ENCODE measurements around the gene RPL13. TPM values are rescaled to one million over a fixed set of nuclear protein-coding genes. Genes with fewer than 3 reads are reported as not detected.

RPL13 gene
- total RNA-seq, 6 donors from 2014 or later: 1,332 to 3,837 (median 2,323) TPM

GRCh38 chr16:89545831-89546574, 14.5 kb upstream of the RPL13 start:
- peaks cover 30 to 80% (median 62%) of the 10 kb centered on the region in 4 donors for H3K36me3 ChIP-seq
- 75 to 76% methylated on average over 19 to 26 of the region's 26 CpGs for WGBS, 2 donors
- peak in 1 of 2 donors; percentile 79 for DNase-seq

GRCh38 chr16:89546781-89547180, 13.7 kb upstream of the RPL13 start:
- peak in 1 of 2 donors; percentile 30 for ATAC-seq (ENCODE audit: low FRiP score in 2 of 2)
- Histone ChIP-seq H3K27ac (no peak overlapping the region), H3K27me3 (no peaks in the 10 kb centered on the region), H3K9me3 (no peaks in the 10 kb centered on the region), H3K4me1 (peaks cover 0 to 6% (median 3%) of the 10 kb centered on the region in 4 donors), H3K36me3 (peaks cover 33 to 81% (median 66%) of the 10 kb centered on the region in 4 donors), H3K4me3 (no peak overlapping the region)
- DNase-seq: no peak
- TF ChIP-seq POLR2A (IDR thresholded peaks at IDR 0.05) (no peak), POLR2AphosphoS5 (IDR thresholded peaks at IDR 0.05) (no peak), EP300 (IDR thresholded peaks at IDR 0.05) (no peak), CTCF (IDR thresholded peaks at IDR 0.05) (no peak)
- WGBS, 2 donors: 89 to 95% methylated on average over 14 to 19 of the region's 19 CpGs

More at GRCh38 chr16:89545831-89546574, 14.5 kb upstream of the RPL13 start:
- H3K27me3 ChIP-seq: no peaks in the 10 kb centered on the region
- TF ChIP-seq CTCF (IDR thresholded peaks at IDR 0.05): no peak
- TF ChIP-seq POLR2AphosphoS5 (IDR thresholded peaks at IDR 0.05): no peak
- TF ChIP-seq EP300 (IDR thresholded peaks at IDR 0.05): no peak
- no peak for TF ChIP-seq POLR2A (IDR thresholded peaks at IDR 0.05)
- H3K9me3 ChIP-seq: no peaks in the 10 kb centered on the region
- no peak overlapping the region for H3K4me3 ChIP-seq
- peaks cover 0 to 6% (median 3%) of the 10 kb centered on the region in 4 donors for H3K4me1 ChIP-seq
- peak in 1 of 2 donors; percentile 55 for ATAC-seq (ENCODE audit: low FRiP score in 2 of 2)
- H3K27ac ChIP-seq: no peak overlapping the region

GRCh38 chr16:89547291-89547690, 13.2 kb upstream of the RPL13 start:
- TF ChIP-seq POLR2AphosphoS5 (IDR thresholded peaks at IDR 0.05): no peak
- no peak for TF ChIP-seq EP300 (IDR thresholded peaks at IDR 0.05)
- no peak for TF ChIP-seq POLR2A (IDR thresholded peaks at IDR 0.05)
- H3K36me3 ChIP-seq: peaks cover 32 to 82% (median 68%) of the 10 kb centered on the region in 4 donors
- no peaks in the 10 kb centered on the region for H3K27me3 ChIP-seq
- H3K9me3 ChIP-seq: no peaks in the 10 kb centered on the region
- ATAC-seq (ENCODE audit: low FRiP score in 2 of 2) (no peak), DNase-seq (no peak)
- H3K27ac ChIP-seq: no peak overlapping the region
- 95 to 96% methylated on average over 17 of the region's 17 CpGs for WGBS, 2 donors
- H3K4me3 ChIP-seq: no peak overlapping the region
- H3K4me1 ChIP-seq: peaks cover 0 to 6% (median 3%) of the 10 kb centered on the region in 4 donors

GRCh38 chr16:89547860-89548259, 12.6 kb upstream of the RPL13 start:
- DNase-seq (no peak), ATAC-seq (ENCODE audit: low FRiP score in 2 of 2) (no peak)
- no peaks in the 10 kb centered on the region for H3K27me3 ChIP-seq
- no peak overlapping the region for H3K4me3 ChIP-seq
- H3K4me1 ChIP-seq: peaks cover 0 to 6% (median 3%) of the 10 kb centered on the region in 4 donors
- TF ChIP-seq POLR2AphosphoS5 (IDR thresholded peaks at IDR 0.05): no peak
- TF ChIP-seq EP300 (IDR thresholded peaks at IDR 0.05): no peak
- no peak for TF ChIP-seq CTCF (IDR thresholded peaks at IDR 0.05)
- no peak for TF ChIP-seq POLR2A (IDR thresholded peaks at IDR 0.05)
- peaks cover 32 to 88% (median 73%) of the 10 kb centered on the region in 4 donors for H3K36me3 ChIP-seq
- H3K9me3 ChIP-seq: no peaks in the 10 kb centered on the region
- no peak overlapping the region for H3K27ac ChIP-seq
- WGBS, 2 donors: 95 to 96% methylated on average over 20 of the region's 20 CpGs

- ATAC-seq (ENCODE audit: low FRiP score in 2 of 2): no peak
- no peaks in the 10 kb centered on the region for H3K27me3 ChIP-seq
- H3K27ac ChIP-seq: no peak overlapping the region
- H3K4me1 ChIP-seq: peaks cover 0 to 6% (median 3%) of the 10 kb centered on the region in 4 donors
- no peak for TF ChIP-seq POLR2AphosphoS5 (IDR thresholded peaks at IDR 0.05)
- TF ChIP-seq EP300 (IDR thresholded peaks at IDR 0.05): no peak
- no peak for TF ChIP-seq POLR2A (IDR thresholded peaks at IDR 0.05)
- TF ChIP-seq CTCF (IDR thresholded peaks at IDR 0.05): no peak
- WGBS, 2 donors: 87 to 93% methylated on average over 21 to 28 of the region's 28 CpGs
- no peak for DNase-seq
- H3K4me3 ChIP-seq: no peak overlapping the region
- H3K9me3 ChIP-seq: no peaks in the 10 kb centered on the region
- H3K36me3 ChIP-seq: peaks cover 32 to 94% (median 78%) of the 10 kb centered on the region in 4 donors
Measured at GRCh38 chr16:89548344-89549006, 12.0 kb upstream of the RPL13 start.

All from upper lobe of left lung (tissue), 6 donors.